HUES64 (cell line): ENCODE measurements around the gene LRRC4.
A peak's percentile ranks its signal among the peaks of the same experiment; 100 is the strongest.

Experiments used
- H3K27ac ChIP-seq: 2 replicates; pipeline ENCODE4 v1.7.0; 2013; ENCODE audit warnings: low read depth, low read length, inconsistent platforms
- H3K27me3 ChIP-seq: 2 replicates; pipeline ENCODE4 v1.6.1; 2013; ENCODE audit warnings: mild to moderate bottlenecking, low read length; ENCODE audit not compliant: insufficient read depth
- H3K36me3 ChIP-seq: 2 replicates; pipeline ENCODE4 v1.6.1; 2013; ENCODE audit warnings: mild to moderate bottlenecking, low read length; ENCODE audit not compliant: insufficient read depth
- H3K4me1 ChIP-seq: 2 replicates; pipeline ENCODE4 v1.6.1; 2013; ENCODE audit warnings: mild to moderate bottlenecking, low read length, moderate library complexity; ENCODE audit not compliant: insufficient read depth
- H3K4me3 ChIP-seq: 2 replicates; pipeline ENCODE4 v1.5.1; 2013; ENCODE audit warnings: mild to moderate bottlenecking, low read length, moderate library complexity
- H3K9ac ChIP-seq: 2 replicates; pipeline ENCODE4 v1.6.1; 2013; ENCODE audit warnings: mild to moderate bottlenecking, low read depth, low read length
- H3K9me3 ChIP-seq: 2 replicates; pipeline ENCODE4 v1.6.1; 2013; ENCODE audit warnings: low read depth, low read length; ENCODE audit not compliant: insufficient read depth
- WGBS: fragments of 150-250, 120-280 bp; methylation state at CpG from one replicate; pipeline ENCODE4 v1.1.7; 2013; ENCODE audit warnings: missing lambda C conversion rate; 5-methylcytosine and 5-hydroxymethylcytosine counted together

Gene LRRC4

DNA sequence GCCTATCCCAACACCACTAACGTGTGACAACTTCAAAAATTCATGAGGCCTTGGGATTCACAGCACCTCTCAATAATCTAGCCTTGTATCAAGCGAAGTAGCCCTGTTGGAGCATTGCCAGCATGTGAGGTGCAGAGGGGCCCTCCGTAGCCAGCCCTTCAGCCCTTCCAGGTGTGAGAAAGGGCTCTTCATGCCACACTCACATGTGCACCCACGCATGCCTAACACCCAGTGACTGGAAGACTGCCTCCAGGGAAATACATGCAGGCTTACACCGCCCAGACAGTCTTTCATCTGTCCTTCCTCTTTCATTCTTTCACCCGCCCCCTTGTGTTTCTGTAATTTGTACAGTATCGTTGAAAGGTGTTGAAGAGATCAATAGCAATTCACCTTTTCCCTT, 26.1 kb downstream of the LRRC4 start:
- Histone ChIP-seq H3K4me3 (no peak overlapping the region), H3K9me3 (no peaks in the 10 kb centered on the region), H3K27me3 (no peaks in the 10 kb centered on the region), H3K9ac (no peak overlapping the region), H3K27ac (no peak overlapping the region), H3K4me1 (0 out of 2 replicates have a peak, but pooled peaks cover under 1% of the 10 kb centered on the region), H3K36me3 (no peaks in the 10 kb centered on the region)
- 92% methylated on average over 5 of the region's 7 CpGs for WGBS

DNA sequence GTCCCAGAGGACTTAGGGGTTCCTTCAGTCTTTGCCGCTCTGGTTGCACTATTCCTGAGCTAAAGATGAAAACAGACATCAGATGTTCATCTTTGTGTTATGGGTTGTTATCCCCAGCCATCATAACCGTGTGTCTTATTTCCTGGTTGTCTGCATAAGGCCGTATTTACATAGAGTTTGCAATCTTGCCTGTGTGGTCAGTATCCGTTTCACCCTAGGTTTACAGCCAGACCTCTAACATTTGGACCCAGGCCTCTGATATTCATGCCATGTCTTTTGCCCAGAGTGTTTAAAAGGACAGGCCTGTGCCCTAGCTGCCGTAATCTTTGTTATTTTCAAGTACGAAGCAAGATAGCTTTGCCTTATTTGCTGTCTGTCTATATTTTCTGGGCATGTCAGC, 26.6 kb downstream of the LRRC4 start:
- Histone ChIP-seq H3K9me3 (no peaks in the 10 kb centered on the region), H3K27ac (no peak overlapping the region), H3K9ac (no peak overlapping the region), H3K36me3 (0 out of 2 replicates have a peak, but pooled peaks cover under 1% of the 10 kb centered on the region), H3K27me3 (no peaks in the 10 kb centered on the region), H3K4me3 (no peak overlapping the region), H3K4me1 (no peaks in the 10 kb centered on the region)
- 92% methylated on average over 6 of the region's 6 CpGs for WGBS

DNA sequence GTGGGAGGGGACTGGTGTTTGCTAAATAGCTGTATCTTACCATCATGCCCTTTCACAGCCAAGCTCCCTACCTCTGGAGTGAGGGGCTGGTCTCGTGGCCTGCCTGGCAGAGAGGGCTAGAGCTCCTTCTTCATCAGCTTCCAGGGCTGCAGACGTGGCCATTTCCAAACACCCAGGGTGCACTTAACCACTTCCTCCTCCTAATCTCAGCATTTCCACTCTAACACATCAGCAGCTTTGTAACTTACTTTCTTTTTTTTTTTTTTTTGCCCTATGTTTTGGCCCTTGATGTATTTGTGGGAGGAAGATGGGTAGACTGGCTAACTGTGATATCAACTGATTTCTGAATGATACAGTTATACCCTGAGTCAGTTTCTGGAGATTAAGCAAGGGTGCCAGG, 27.4 kb downstream of the LRRC4 start:
- H3K9me3 ChIP-seq, result no peaks in the 10 kb centered on the region
- H3K9ac ChIP-seq, result no peak overlapping the region
- no peaks in the 10 kb centered on the region for H3K4me1 ChIP-seq
- H3K27ac ChIP-seq, result no peak overlapping the region
- H3K27me3 ChIP-seq, result no peaks in the 10 kb centered on the region
- H3K36me3 ChIP-seq, result 0 out of 2 replicates have a peak, but pooled peaks cover 4% of the 10 kb centered on the region
- no peak overlapping the region for H3K4me3 ChIP-seq
- 94% methylated on average over 2 of the region's 2 CpGs for whole genome bisulfite sequencing

DNA sequence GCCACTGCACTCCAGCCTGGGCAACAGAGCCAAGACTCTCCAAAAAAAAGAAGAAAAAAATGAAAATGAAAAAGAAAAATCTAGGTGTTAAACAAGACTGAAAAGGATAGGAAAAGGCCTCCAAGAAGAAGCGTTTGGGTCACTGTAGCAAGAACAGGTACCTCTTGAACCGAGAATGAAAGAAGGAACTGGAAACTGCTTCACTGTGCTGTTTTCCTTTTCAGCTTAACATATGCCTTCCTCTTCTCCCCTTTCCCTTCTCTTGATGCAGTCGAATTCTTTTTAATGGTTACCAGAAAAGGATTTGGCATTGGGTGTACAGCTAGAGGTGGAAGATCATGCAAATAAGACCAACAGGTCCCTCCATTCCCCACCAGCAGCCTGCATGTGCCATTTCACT, 28.1 kb downstream of the LRRC4 start:
- WGBS, result 97% methylated on average over 2 of the region's 3 CpGs

DNA sequence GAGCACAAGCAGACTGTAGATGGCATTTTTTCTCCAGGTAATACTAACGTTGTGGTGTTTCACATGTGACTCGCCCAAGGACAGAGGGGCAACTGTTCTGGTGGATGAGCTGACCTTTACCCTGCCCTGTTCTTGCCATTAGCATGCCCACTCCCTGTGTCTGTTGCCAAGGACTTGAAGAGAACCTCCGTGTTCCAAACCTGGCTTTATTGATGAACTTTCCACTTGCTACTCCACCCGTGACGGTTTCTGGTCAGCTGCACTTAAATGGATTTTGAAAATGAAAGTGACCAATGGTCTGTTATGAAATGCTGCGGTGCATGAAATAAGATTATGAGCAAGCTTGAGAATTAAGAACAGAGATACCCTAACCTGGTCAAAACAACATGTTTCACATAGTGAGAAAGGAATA, 30.4 kb downstream of the LRRC4 start:
- no peaks in the 10 kb centered on the region for H3K9me3 ChIP-seq
- H3K27me3 ChIP-seq, result no peaks in the 10 kb centered on the region
- H3K4me3 ChIP-seq, result no peak overlapping the region
- H3K36me3 ChIP-seq, result 0 out of 2 replicates have a peak, but pooled peaks cover 9% of the 10 kb centered on the region
- WGBS, result 96% methylated on average over 6 of the region's 6 CpGs
- H3K4me1 ChIP-seq, result peaks cover 18% of the 10 kb centered on the region; the same call in 1 of the 2 replicates
- H3K27ac ChIP-seq, result no peak overlapping the region
- H3K9ac ChIP-seq, result no peak overlapping the region

More for the DNA sequence above, 28.1 kb downstream of the LRRC4 start:
- Histone ChIP-seq H3K4me3 (no peak overlapping the region), H3K4me1 (no peaks in the 10 kb centered on the region), H3K36me3 (0 out of 2 replicates have a peak, but pooled peaks cover 4% of the 10 kb centered on the region), H3K9ac (no peak overlapping the region), H3K27ac (no peak overlapping the region), H3K9me3 (no peaks in the 10 kb centered on the region), H3K27me3 (no peaks in the 10 kb centered on the region)

DNA sequence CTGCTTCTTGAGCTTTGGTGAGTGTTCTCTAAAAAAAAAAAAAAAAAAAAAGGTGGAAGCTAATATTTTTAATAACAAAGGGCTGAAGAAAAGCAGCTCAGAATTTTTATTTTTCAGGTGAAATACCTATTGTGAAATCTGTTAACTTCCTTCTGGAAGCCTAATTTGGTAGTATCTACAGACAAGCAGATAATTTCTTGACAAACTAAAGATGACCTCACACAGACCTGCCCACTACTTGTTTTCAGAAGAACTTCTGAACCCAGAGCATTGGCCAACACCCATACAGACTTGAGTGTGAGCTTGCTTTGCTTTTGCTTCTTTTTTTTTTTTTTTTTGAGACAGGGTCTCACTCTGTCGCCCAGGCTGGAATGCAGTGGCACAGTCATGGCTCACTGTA, 31.2 kb downstream of the LRRC4 start:
- peaks cover 26% of the 10 kb centered on the region for H3K4me1 ChIP-seq
- no peaks in the 10 kb centered on the region for H3K27me3 ChIP-seq
- no peak overlapping the region for H3K9ac ChIP-seq
- 0 out of 2 replicates have a peak, but pooled peaks cover 9% of the 10 kb centered on the region for H3K36me3 ChIP-seq
- H3K27ac ChIP-seq, result no peak overlapping the region
- H3K9me3 ChIP-seq, result no peaks in the 10 kb centered on the region
- WGBS, result 93% methylated on average over 1 of the region's 1 CpG
- no peak overlapping the region for H3K4me3 ChIP-seq

DNA sequence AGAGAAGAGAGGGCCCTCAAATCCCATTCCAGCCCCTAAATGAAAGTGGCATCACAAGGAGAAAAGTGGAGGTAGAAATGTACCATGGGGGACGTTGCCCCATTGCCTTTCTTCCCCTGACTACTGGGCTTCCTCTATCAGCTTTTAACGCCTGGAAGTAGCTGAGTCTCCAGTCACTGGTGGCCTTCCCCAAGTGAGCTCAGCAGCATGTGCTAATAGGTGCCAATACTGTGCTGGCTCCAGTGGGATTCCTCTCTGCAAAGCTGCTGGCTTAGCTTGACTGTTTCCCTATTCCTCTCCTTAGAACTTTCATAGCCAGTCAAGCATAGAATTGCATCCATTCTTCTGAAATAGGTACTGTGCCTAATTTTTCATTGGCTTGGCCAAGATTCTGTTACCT, 32.6 kb downstream of the LRRC4 start:
- no peak overlapping the region for H3K4me3 ChIP-seq
- 0 out of 2 replicates have a peak, but pooled peaks cover 10% of the 10 kb centered on the region for H3K36me3 ChIP-seq
- 84% methylated on average over 2 of the region's 2 CpGs for WGBS

DNA sequence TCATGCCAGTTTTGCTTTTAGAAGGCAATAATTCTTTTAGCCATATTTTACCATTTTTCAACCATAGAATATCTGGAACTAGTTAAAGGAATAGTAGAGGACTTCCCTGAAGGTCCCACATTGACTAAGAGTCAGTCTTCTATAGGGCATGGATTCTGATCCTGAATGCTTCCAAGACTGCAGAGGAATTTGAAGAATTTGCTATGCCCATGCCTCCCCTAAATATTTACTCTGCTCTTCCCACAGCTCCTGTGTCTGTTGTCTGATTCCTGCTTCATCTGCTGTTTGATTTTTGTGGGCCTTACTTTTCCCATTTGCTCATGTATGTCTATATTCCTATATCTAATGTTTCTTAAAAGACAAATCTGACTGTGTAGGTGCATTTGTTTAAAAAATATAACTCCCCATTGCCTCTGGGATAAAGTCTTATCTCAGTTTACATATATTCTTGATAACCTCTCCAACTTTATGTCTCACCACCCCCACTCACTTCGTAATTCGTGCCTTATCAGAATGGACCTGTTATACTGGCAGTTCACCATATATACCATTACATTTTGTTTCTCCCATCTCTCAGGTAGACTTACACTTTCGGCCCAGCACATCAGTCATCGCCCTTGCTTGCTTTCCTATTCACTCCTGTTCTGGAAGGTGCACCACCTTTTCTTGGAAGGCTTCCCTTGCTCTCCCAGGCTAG, 33.9 kb downstream of the LRRC4 start:
- peaks cover 18% of the 10 kb centered on the region; the same call in 1 of the 2 replicates for H3K36me3 ChIP-seq
- H3K4me3 ChIP-seq, result no peak overlapping the region
- no peak overlapping the region; the same call in 1 of the 2 replicates for H3K27ac ChIP-seq
- 90% methylated on average over 4 of the region's 4 CpGs for WGBS
- no peaks in the 10 kb centered on the region for H3K27me3 ChIP-seq
- H3K4me1 ChIP-seq, result peaks cover 27% of the 10 kb centered on the region
- no peak overlapping the region for H3K9ac ChIP-seq
- H3K9me3 ChIP-seq, result no peaks in the 10 kb centered on the region

More for the DNA sequence above, 32.6 kb downstream of the LRRC4 start:
- no peaks in the 10 kb centered on the region for H3K9me3 ChIP-seq
- no peak overlapping the region for H3K9ac ChIP-seq
- peaks cover 27% of the 10 kb centered on the region for H3K4me1 ChIP-seq
- no peaks in the 10 kb centered on the region for H3K27me3 ChIP-seq
- H3K27ac ChIP-seq, result no peak overlapping the region

DNA sequence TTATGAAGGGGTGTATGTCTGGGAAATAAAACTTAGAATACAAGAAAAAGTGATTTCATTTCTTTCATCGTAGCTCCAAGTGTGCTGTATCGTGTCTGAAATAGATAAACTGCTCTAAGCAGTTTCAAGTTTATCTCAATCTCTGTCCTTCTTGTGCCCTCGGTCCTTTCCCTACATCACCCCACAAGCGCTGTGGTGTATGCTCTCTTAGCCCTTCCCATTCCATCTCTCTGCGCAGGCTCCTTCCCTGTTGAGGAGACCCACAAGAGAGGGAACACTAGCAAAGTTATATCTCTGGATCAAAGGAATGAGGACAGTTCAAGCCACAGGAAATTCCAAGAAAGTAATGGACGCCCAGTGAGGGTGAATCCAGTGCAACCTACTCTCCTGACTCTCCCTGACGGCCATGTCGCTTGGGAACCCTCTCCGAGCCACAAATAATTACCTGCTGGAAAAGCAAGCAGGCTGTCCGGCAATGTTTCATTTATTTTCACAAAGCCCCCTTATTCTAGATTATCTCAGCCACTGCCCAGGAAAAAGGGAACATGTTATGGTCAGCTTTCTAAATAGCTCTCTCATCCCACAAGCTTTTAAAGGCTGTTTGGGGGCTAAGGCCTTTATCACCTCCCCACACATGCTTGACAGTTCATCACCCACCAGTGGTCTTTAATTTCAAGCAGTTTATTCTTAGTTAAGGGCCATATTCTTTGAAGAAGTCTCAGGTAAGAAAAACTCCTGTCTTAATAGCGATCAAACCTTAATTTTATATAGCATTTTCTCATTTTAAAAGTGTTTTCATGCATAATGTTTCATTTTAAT, 34.8 kb downstream of the LRRC4 start:
- WGBS, result 90% methylated on average over 11 of the region's 11 CpGs
- peaks cover 27% of the 10 kb centered on the region for H3K4me1 ChIP-seq
- H3K36me3 ChIP-seq, result peaks cover 27% of the 10 kb centered on the region
- H3K9me3 ChIP-seq, result no peaks in the 10 kb centered on the region
- H3K9ac ChIP-seq, result no peak overlapping the region
- H3K27ac ChIP-seq, result no peak overlapping the region
- no peak overlapping the region for H3K4me3 ChIP-seq
- no peaks in the 10 kb centered on the region for H3K27me3 ChIP-seq

DNA sequence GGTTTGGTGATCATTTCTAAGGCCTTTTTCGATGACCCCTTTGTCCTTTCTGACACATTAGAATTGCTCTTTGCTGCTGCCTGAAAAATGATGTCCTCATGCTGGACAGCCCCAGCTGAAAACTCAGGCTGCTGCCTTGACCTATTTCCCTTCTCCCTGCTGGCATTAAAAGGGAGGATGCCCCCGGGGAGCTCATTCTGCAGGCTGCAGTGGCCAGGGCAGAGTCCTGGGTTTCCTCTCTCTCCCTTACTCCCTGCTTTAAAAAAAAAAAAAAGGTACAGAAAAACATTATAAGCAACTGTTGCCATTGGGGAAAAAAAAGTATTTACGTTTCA, 35.4 kb downstream of the LRRC4 start:
- peaks cover 32% of the 10 kb centered on the region for H3K36me3 ChIP-seq

DNA sequence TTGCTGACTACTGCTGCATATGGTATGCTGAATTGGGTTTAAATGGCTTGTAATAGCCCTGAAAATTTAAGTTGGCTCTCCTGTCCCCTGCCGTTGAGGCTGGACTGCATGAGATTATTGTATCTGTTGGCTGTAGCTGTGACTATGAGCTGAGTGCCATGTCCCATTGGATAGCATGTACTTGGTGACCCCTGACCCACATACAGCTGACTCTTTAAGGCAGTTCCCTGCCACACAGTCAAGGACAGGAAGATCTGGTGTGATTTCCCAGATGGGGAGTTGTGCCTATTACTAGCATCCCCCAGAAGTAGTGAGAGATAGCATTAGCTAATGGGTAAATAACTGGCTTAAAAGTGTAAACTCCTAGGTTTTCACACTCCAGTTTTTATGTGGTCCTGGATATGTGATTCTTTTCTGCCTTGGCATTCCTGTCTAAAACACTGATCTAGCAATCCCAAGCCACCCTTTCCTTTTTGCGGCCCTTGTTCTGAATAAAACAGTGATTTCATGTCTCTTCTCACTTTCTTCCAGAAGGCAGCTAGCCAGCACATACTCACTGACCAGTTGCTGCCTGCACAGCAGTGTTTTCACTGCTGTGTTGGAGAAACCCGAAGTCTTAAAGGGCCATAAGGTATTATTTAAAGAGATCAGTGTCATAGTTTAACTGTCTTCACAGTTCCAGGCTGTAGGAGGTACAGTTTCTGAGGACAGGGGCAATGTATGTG, 35.9 kb downstream of the LRRC4 start:
- Histone ChIP-seq H3K27me3 (no peaks in the 10 kb centered on the region), H3K4me1 (peaks cover 27% of the 10 kb centered on the region), H3K36me3 (peaks cover 37% of the 10 kb centered on the region), H3K27ac (0 out of 2 replicates have a peak overlapping the region, but pooled peaks have one; percentile 0), H3K9me3 (no peaks in the 10 kb centered on the region), H3K9ac (no peak overlapping the region), H3K4me3 (no peak overlapping the region)
- WGBS, result 92% methylated on average over 3 of the region's 3 CpGs

More for the DNA sequence above, 35.4 kb downstream of the LRRC4 start:
- no peak overlapping the region for H3K4me3 ChIP-seq
- 0 out of 2 replicates have a peak overlapping the region, but pooled peaks have one; percentile 0 for H3K27ac ChIP-seq
- peaks cover 27% of the 10 kb centered on the region for H3K4me1 ChIP-seq
- 88% methylated on average over 3 of the region's 3 CpGs for WGBS
- no peak overlapping the region for H3K9ac ChIP-seq
- no peaks in the 10 kb centered on the region for H3K9me3 ChIP-seq
- H3K27me3 ChIP-seq, result no peaks in the 10 kb centered on the region
